GM12892 (cell line): ENCODE data around the gene ALKBH6.

Source experiments
- POLR2A ChIP-seq: IDR thresholded peaks from 2 replicates; pipeline ENCODE4 v1.6.1; 2011; ENCODE audit warnings: low read depth, low read length, control low read depth
- POLR2AphosphoS5 ChIP-seq: IDR thresholded peaks from 2 replicates; pipeline ENCODE4 v1.6.1; 2011; ENCODE audit warnings: low read depth, low read length, control low read depth

DNA sequence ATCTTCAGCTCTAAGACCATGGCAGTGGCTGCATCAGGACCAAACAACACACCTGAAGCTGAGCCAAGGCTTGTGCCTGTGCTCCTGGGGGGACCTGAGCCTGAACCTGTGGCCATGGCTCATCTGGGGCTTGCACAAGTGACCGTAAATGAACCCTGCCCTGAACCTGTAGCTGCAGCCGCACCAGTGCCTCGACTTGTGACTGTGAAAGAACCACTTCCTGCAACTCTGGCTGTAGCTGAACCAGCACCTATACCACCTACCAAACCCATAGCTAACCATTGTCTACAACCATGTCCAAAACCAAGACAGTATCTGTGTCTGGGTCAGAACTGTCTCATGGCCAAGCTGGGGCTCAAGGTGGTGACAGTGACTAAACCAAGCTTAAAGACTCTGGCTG is 47.2 kb downstream of the ALKBH6 start:
- no peak for TF ChIP-seq POLR2A
- TF ChIP-seq POLR2AphosphoS5: no peak
